HG03575 (cell line): ENCODE measurements around the gene DNAH17.

Experiments used
- ATAC-seq: cut with Tn5 transposase; IDR thresholded peaks from one replicate; pipeline ENCODE4 v1.9.1; 2021; ENCODE audit not compliant: unreplicated experiment, insufficient number of reproducible peaks, low FRiP score; ENCODE audit errors: extremely low read depth

Gene DNAH17

GRCh38 chr17:78577296-78577695, at the start of gene DNAH17:
TSS of gene DNAH17 (minus strand) at chr17:78577396. CDS start at chr17:78575057, 2,339 bp downstream.
- ATAC-seq = no peak

- no peak for ATAC-seq
These were observed 47.3 kb upstream of the DNAH17 start for GRCh38 chr17:78624324-78625151.

GRCh38 chr17:78623541-78623940, 46.3 kb upstream of the DNAH17 start:
- ATAC-seq = no peak

GRCh38 chr17:78622491-78623265, 45.5 kb upstream of the DNAH17 start:
- no peak for ATAC-seq

- ATAC-seq = no peak
These were observed 44.7 kb upstream of the DNAH17 start for GRCh38 chr17:78621720-78622490.

GRCh38 chr17:78620099-78620498, 42.9 kb upstream of the DNAH17 start:
- ATAC-seq = no peak

- ATAC-seq = no peak
These were observed 42.1 kb upstream of the DNAH17 start for GRCh38 chr17:78619334-78619733.

GRCh38 chr17:78618264-78619066, 41.3 kb upstream of the DNAH17 start:
- ATAC-seq = no peak

GRCh38 chr17:78617511-78618061, 40.4 kb upstream of the DNAH17 start:
- no peak for ATAC-seq

GRCh38 chr17:78616946-78617345, 39.8 kb upstream of the DNAH17 start:
- no peak for ATAC-seq

GRCh38 chr17:78615631-78616030, 38.4 kb upstream of the DNAH17 start:
- no peak for ATAC-seq

GRCh38 chr17:78613416-78613815, 36.2 kb upstream of the DNAH17 start:
- ATAC-seq = no peak

GRCh38 chr17:78611607-78612006, 34.4 kb upstream of the DNAH17 start:
- ATAC-seq = no peak

- no peak for ATAC-seq
These were observed 33.8 kb upstream of the DNAH17 start for GRCh38 chr17:78610951-78611511.

GRCh38 chr17:78609191-78609641, 32.0 kb upstream of the DNAH17 start:
- no peak for ATAC-seq

- ATAC-seq = no peak
These were observed 31.6 kb upstream of the DNAH17 start for GRCh38 chr17:78608804-78609186.

GRCh38 chr17:78608122-78608803, 31.1 kb upstream of the DNAH17 start:
- ATAC-seq = no peak

- no peak for ATAC-seq
These were observed 29.8 kb upstream of the DNAH17 start for GRCh38 chr17:78607038-78607437.
